Retinal pigment epithelial cell (primary cell): Measurements from ENCODE around the gene ZCCHC24.

Experiments used
- DNase-seq: peaks from one replicate; pipeline ENCODE4 v3.0.0-alpha.2; 2010; ENCODE audit warnings: low read depth
- H3K4me3 ChIP-seq: 2 replicates; pipeline ENCODE4 v1.5.1; 2011; ENCODE audit warnings: mild to moderate bottlenecking, low read length, control low read depth, moderate library complexity
- CTCF ChIP-seq: conservative IDR thresholded peaks from 2 replicates; pipeline ENCODE4 v1.5.1; 2011; ENCODE audit warnings: low read depth, low read length, control low read depth, inconsistent platforms

The ZCCHC24 gene

GRCh38 chr10:79409726-79410085 is 35.7 kb downstream of the ZCCHC24 start:
- DNase-seq = no peak
- TF ChIP-seq CTCF = no peak
- H3K4me3 ChIP-seq = no peak overlapping the region

- TF ChIP-seq CTCF = no peak
These were observed 36.2 kb downstream of the ZCCHC24 start for GRCh38 chr10:79409038-79409725.

GRCh38 chr10:79407811-79408795 is 37.3 kb downstream of the ZCCHC24 start:
- DNase-seq = no peak
- no peak for TF ChIP-seq CTCF
- no peak overlapping the region for H3K4me3 ChIP-seq

More at GRCh38 chr10:79409038-79409725, 36.2 kb downstream of the ZCCHC24 start:
- DNase-seq = no peak
- no peak overlapping the region for H3K4me3 ChIP-seq

GRCh38 chr10:79407423-79407796 is 38.0 kb downstream of the ZCCHC24 start:
- H3K4me3 ChIP-seq = no peak overlapping the region
- no peak for DNase-seq
- TF ChIP-seq CTCF = no peak

- no peak for DNase-seq
- no peak for TF ChIP-seq CTCF
- H3K4me3 ChIP-seq = no peak overlapping the region
These were observed 38.6 kb downstream of the ZCCHC24 start for GRCh38 chr10:79406683-79407422.

- no peak for DNase-seq
- no peak for TF ChIP-seq CTCF
- no peak overlapping the region for H3K4me3 ChIP-seq
These were observed 39.4 kb downstream of the ZCCHC24 start for GRCh38 chr10:79405995-79406515.
